HS-27A (cell line): ENCODE results near the gene RIMS4.
A peak's percentile ranks its signal among the peaks of the same experiment; 100 is the strongest.

Source experiments
- DNase-seq: peaks from one replicate; pipeline ENCODE4 v3.0.0-alpha.2; 2012; ENCODE audit warnings: low read depth, missing footprints

RIMS4 gene

GRCh38 chr20:44719841-44720240, 90.5 kb downstream of the RIMS4 start:
- DNase-seq = no peak

GRCh38 chr20:44717986-44718385, 92.4 kb downstream of the RIMS4 start:
- no peak for DNase-seq

GRCh38 chr20:44716309-44717106, 93.8 kb downstream of the RIMS4 start:
- DNase-seq = no peak

- no peak for DNase-seq
These were observed 94.6 kb downstream of the RIMS4 start for GRCh38 chr20:44715499-44716308.

GRCh38 chr20:44714701-44715498, 95.4 kb downstream of the RIMS4 start, which contains the start of gene CCN5:
Gene CCN5 (plus strand): TSS chr20:44715369. CDS start chr20:44715391, 22 bp downstream.
- DNase-seq = peak; percentile 77

- DNase-seq = no peak
These were observed 96.1 kb downstream of the RIMS4 start for GRCh38 chr20:44714102-44714700.

- no peak for DNase-seq
These were observed 99.1 kb downstream of the RIMS4 start for GRCh38 chr20:44711237-44711636.

GRCh38 chr20:44709797-44710196, 100.5 kb downstream of the RIMS4 start:
- no peak for DNase-seq

GRCh38 chr20:44709380-44709779, 101.0 kb downstream of the RIMS4 start:
- no peak for DNase-seq

GRCh38 chr20:44707018-44707579, 103.2 kb downstream of the RIMS4 start:
- DNase-seq = no peak

- no peak for DNase-seq
These were observed 103.9 kb downstream of the RIMS4 start for GRCh38 chr20:44706301-44707017.

- no peak for DNase-seq
These were observed 104.8 kb downstream of the RIMS4 start for GRCh38 chr20:44705364-44706094.

- no peak for DNase-seq
These were observed 105.8 kb downstream of the RIMS4 start for GRCh38 chr20:44704551-44704971.

- no peak for DNase-seq
These were observed 106.3 kb downstream of the RIMS4 start for GRCh38 chr20:44703956-44704488.

GRCh38 chr20:44703183-44703925, 107.0 kb downstream of the RIMS4 start:
- no peak for DNase-seq

GRCh38 chr20:44702776-44703175, 107.6 kb downstream of the RIMS4 start:
- DNase-seq = peak; percentile 88

- no peak for DNase-seq
These were observed 108.5 kb downstream of the RIMS4 start for GRCh38 chr20:44701858-44702256.
